IPS-18a (cell line): Measurements from ENCODE around the gene GRM1.

ENCODE experiments used
- H3K27ac ChIP-seq: one replicate; pipeline ENCODE4 v1.5.1; 2013; ENCODE audit warnings: low read length
- H3K27me3 ChIP-seq: one replicate; pipeline ENCODE4 v1.6.1; 2013; ENCODE audit warnings: mild to moderate bottlenecking, low read length; ENCODE audit not compliant: control insufficient read depth, insufficient read depth
- H3K36me3 ChIP-seq: one replicate; pipeline ENCODE4 v1.6.1; 2013; ENCODE audit warnings: low read depth, low read length; ENCODE audit not compliant: control insufficient read depth
- H3K4me1 ChIP-seq: one replicate; pipeline ENCODE4 v1.6.1; 2013; ENCODE audit warnings: low read depth, low read length; ENCODE audit not compliant: control insufficient read depth
- H3K4me3 ChIP-seq: one replicate; pipeline ENCODE4 v1.5.1; 2013; ENCODE audit warnings: low read length
- H3K9ac ChIP-seq: one replicate; pipeline ENCODE4 v1.6.1; 2013; ENCODE audit warnings: mild to moderate bottlenecking, low read length, moderate library complexity
- H3K9me3 ChIP-seq: one replicate; pipeline ENCODE4 v1.6.1; 2013; ENCODE audit warnings: low read depth, low read length; ENCODE audit not compliant: control insufficient read depth

Gene GRM1

GRCh38 chr6:146389740-146390139 lies 360.9 kb downstream of the GRM1 start:
- peaks cover 12% of the 10 kb centered on the region for H3K4me1 ChIP-seq
- no peak overlapping the region for H3K4me3 ChIP-seq
- H3K27ac ChIP-seq = no peak overlapping the region
- no peaks in the 10 kb centered on the region for H3K36me3 ChIP-seq
- no peaks in the 10 kb centered on the region for H3K27me3 ChIP-seq
- no peak overlapping the region for H3K9ac ChIP-seq
- H3K9me3 ChIP-seq = no peaks in the 10 kb centered on the region

- H3K4me1 ChIP-seq = no peaks in the 10 kb centered on the region
Observed at GRCh38 chr6:146397638-146398037, 368.8 kb downstream of the GRM1 start.

DNA sequence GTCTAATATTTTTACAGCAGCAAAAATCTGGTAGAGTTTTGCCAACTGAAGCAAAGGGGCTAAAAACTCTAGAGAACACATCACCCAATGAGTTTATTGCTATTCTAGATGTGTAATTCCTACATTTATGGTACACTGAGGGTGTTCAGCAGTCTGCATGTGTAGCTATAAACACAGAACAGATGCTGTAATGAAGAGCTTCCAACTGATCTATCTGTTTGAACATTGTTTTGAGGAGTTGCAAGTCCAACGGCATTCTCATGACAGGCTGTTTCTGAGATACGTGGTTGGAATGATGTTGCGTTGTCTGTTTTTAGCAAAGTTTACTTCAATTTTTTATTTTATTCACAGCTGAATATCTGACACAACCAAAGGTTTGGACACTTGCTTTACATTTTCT lies 373.6 kb downstream of the GRM1 start:
- Histone ChIP-seq H3K27ac (no peak overlapping the region), H3K27me3 (no peaks in the 10 kb centered on the region), H3K9ac (no peak overlapping the region), H3K4me1 (no peaks in the 10 kb centered on the region), H3K9me3 (no peaks in the 10 kb centered on the region), H3K4me3 (no peak overlapping the region), H3K36me3 (no peaks in the 10 kb centered on the region)

More at GRCh38 chr6:146397638-146398037, 368.8 kb downstream of the GRM1 start:
- Histone ChIP-seq H3K9me3 (no peaks in the 10 kb centered on the region), H3K4me3 (no peak overlapping the region), H3K9ac (no peak overlapping the region), H3K36me3 (no peaks in the 10 kb centered on the region), H3K27ac (no peak overlapping the region), H3K27me3 (no peaks in the 10 kb centered on the region)

GRCh38 chr6:146408583-146408982 lies 379.7 kb downstream of the GRM1 start:
- Histone ChIP-seq H3K27me3 (no peaks in the 10 kb centered on the region), H3K9me3 (no peaks in the 10 kb centered on the region), H3K27ac (no peak overlapping the region), H3K4me1 (no peaks in the 10 kb centered on the region), H3K9ac (no peak overlapping the region), H3K4me3 (no peak overlapping the region), H3K36me3 (no peaks in the 10 kb centered on the region)

DNA sequence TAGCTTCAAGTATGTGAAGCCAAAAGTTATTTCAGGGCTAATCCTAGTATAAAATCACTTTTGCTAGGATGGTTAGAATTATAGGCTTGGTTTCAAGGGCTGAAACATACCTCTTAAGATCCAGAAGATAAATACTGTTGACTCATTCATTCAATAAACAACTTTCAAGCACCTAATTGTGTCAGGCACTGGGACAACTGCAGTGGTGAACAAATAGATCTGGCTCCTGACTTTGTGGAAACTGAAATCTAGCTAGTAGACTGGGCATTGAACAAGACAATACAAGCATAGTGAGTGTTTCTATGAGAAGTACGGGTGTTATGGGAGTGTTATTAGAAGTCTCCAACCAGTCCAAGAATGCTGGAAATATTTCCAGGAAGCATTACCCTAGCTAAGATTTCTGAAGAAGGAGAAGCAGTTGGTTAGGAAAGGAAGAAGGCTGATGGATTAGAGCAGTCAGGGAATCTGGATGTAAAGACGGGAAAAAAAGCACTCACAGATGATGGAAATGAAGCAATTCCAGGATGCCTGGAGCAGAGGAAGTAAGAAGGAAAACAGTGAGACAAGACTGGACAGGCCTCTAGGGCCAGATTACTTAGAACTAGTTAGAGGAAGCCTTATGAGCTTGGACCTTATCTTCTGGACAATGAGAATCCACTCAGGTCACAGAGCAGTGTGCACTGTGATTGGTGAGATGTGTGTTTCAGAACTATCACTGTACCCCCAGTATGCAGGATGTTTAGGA lies 382.2 kb downstream of the GRM1 start:
- Histone ChIP-seq H3K36me3 (no peaks in the 10 kb centered on the region), H3K27ac (no peak overlapping the region), H3K9ac (no peak overlapping the region), H3K27me3 (no peaks in the 10 kb centered on the region), H3K4me3 (no peak overlapping the region), H3K4me1 (no peaks in the 10 kb centered on the region), H3K9me3 (no peaks in the 10 kb centered on the region)

DNA sequence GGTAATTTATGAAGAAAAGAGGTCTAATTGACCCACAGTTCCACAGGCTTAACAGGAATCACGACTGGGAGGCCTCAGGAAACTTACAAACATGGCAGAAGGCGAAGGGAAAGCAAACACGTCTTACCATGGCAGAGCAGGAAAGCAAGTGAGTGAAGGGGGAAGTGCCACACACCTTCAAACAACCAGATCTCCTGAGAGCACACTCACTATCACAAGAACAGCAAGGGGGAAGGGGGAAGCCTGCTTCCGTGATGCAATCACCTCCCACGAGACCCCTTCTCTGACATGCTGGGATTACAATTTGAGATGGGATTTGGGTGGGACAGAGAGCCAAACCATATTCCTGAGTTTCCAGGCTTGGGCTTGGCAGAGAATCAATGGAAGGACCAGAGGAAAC lies 390.7 kb downstream of the GRM1 start:
- no peak overlapping the region for H3K27ac ChIP-seq
- peaks cover 4% of the 10 kb centered on the region for H3K4me1 ChIP-seq
- no peak overlapping the region for H3K4me3 ChIP-seq
- no peaks in the 10 kb centered on the region for H3K27me3 ChIP-seq
- no peaks in the 10 kb centered on the region for H3K36me3 ChIP-seq
- H3K9ac ChIP-seq = no peak overlapping the region
- no peaks in the 10 kb centered on the region for H3K9me3 ChIP-seq

- Histone ChIP-seq H3K27me3 (no peaks in the 10 kb centered on the region), H3K9me3 (no peaks in the 10 kb centered on the region), H3K27ac (no peak overlapping the region), H3K4me1 (peaks cover 4% of the 10 kb centered on the region), H3K36me3 (no peaks in the 10 kb centered on the region), H3K4me3 (no peak overlapping the region), H3K9ac (no peak overlapping the region)
Observed at GRCh38 chr6:146420255-146420654, 391.4 kb downstream of the GRM1 start.

DNA sequence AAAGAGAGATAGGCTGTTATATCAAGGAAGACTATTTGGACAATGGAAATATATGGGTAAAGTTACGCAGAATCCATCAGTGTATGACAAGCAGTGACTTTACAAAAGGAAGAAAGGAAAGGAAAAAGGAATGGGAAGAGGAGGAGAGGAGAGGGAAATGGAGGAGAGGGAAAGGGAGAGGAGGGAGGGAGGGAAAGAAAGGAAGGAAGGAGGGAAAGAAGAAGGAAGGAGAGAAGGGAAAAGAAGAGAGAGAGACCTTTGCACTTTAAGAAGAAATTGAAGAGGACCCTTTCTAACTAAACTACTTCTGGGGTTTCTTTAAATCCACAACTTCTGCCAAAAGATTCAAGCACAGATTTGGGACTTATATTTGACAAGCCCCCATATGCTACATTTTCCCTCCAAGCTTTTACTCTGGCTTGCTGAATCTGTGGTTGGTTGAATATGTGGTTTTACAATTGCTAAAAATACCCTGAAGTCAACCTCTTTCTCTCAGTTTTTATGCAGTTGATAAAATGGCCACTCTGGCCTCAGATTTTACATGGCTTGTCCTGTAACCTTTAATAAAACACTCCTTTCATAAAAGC lies 394.0 kb downstream of the GRM1 start:
- H3K9me3 ChIP-seq = no peaks in the 10 kb centered on the region
- no peaks in the 10 kb centered on the region for H3K4me1 ChIP-seq
- H3K4me3 ChIP-seq = no peak overlapping the region
- H3K27me3 ChIP-seq = no peaks in the 10 kb centered on the region
- no peak overlapping the region for H3K9ac ChIP-seq
- no peaks in the 10 kb centered on the region for H3K36me3 ChIP-seq
- no peak overlapping the region for H3K27ac ChIP-seq

DNA sequence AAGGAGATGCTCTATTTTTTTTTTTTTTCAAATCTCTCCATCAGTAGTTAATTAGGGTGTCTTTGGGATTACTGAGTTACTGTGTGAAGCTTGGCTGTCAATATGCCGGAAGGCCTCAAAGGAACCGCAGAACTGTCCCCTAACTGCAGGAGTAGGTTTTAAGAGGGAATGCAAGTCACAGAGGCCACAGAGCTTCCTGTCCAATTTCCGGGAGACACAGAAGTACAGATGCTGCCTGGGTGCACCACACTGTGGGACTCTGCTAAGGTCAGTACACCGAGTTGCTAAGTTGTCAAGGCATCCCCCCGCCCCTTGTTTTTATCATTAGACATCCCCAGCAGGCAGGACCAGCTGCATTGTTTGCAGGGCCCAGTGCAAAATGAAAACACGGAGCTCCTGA lies 394.6 kb downstream of the GRM1 start:
- no peaks in the 10 kb centered on the region for H3K4me1 ChIP-seq
- no peaks in the 10 kb centered on the region for H3K9me3 ChIP-seq
- H3K27me3 ChIP-seq = no peaks in the 10 kb centered on the region
- H3K9ac ChIP-seq = no peak overlapping the region
- no peak overlapping the region for H3K4me3 ChIP-seq
- H3K27ac ChIP-seq = no peak overlapping the region
- H3K36me3 ChIP-seq = no peaks in the 10 kb centered on the region

GRCh38 chr6:146426516-146426915 lies 397.7 kb downstream of the GRM1 start:
- H3K9me3 ChIP-seq = no peaks in the 10 kb centered on the region
- H3K9ac ChIP-seq = no peak overlapping the region
- no peaks in the 10 kb centered on the region for H3K27me3 ChIP-seq
- H3K36me3 ChIP-seq = no peaks in the 10 kb centered on the region
- H3K4me1 ChIP-seq = no peaks in the 10 kb centered on the region
- H3K4me3 ChIP-seq = no peak overlapping the region
- no peak overlapping the region for H3K27ac ChIP-seq

- H3K27ac ChIP-seq = no peak overlapping the region
- H3K36me3 ChIP-seq = no peaks in the 10 kb centered on the region
- no peaks in the 10 kb centered on the region for H3K9me3 ChIP-seq
- no peak overlapping the region for H3K9ac ChIP-seq
- no peak overlapping the region for H3K4me3 ChIP-seq
- H3K4me1 ChIP-seq = no peaks in the 10 kb centered on the region
- peaks cover 8% of the 10 kb centered on the region for H3K27me3 ChIP-seq
Observed at GRCh38 chr6:146429831-146430230, 401.0 kb downstream of the GRM1 start.
